B cell (primary cell): ENCODE data around the gene RNF217.

Source experiments
- CTCF ChIP-seq: fragments of 200-600 bp; IDR thresholded peaks from one replicate; pipeline ENCODE4 v1.8.0; 2022; ENCODE audit warnings: antibody characterized with exemption, mild to moderate bottlenecking
- EZH2 ChIP-seq: IDR thresholded peaks from 2 replicates; pipeline ENCODE4 v1.6.1; 2012; ENCODE audit warnings: borderline replicate concordance, low read depth, mild to moderate bottlenecking, moderate library complexity, low read length; ENCODE audit not compliant: insufficient read depth, poor library complexity, severe bottlenecking

- TF ChIP-seq CTCF (no peak), EZH2 (no peak)
Observed at GRCh38 chr6:124970763-124971162, 8.5 kb downstream of the RNF217 start.
